K562 (cell line): Measurements from ENCODE around the gene KEL. TPM values are rescaled to one million over a fixed set of nuclear protein-coding genes. Genes with fewer than 3 reads are reported as not detected.

Source experiments
- CBX3 ChIP-seq, 2 experiments: IDR thresholded peaks; 1 replicate in 1 of 2; 2 replicates in 1 of 2; pipeline ENCODE4 v1.6.1; 2012; ENCODE audit warnings: inconsistent platforms in 2 of 2, low read length in 2 of 2, borderline replicate concordance in 1 of 2, control low read depth in 1 of 2
- MAFF ChIP-seq: IDR thresholded peaks from 2 replicates; pipeline ENCODE4 v1.6.1; 2012; ENCODE audit warnings: low read length, improper control_type of control experiment
- NCOA4 ChIP-seq: fragments of 450-650 bp; IDR thresholded peaks from 2 replicates; pipeline ENCODE4 v1.6.1; 2018; ENCODE audit warnings: mild to moderate bottlenecking; ENCODE audit not compliant: partially characterized antibody
- ZNF146 ChIP-seq: IDR thresholded peaks from one replicate; pipeline ENCODE4 v1.6.1; 2018; ENCODE audit warnings: missing compliant biosample characterization; ENCODE audit not compliant: unreplicated experiment
- polyA plus RNA-seq, 8 experiments: library from polyadenylated mRNA; depleted of rRNA in 4 of 8; stranded (reverse) in 5 of 8; unstranded in 3 of 8; fragments of >200 nt; fragmentation: Nextera tagmentation in 2 of 8; fragmentation: Illumina TruSeq in 1 of 8; extraction: Ambion mirVana in 2 of 8; extraction: Trizol in 1 of 8; gene quantifications; 2 replicates each; pipeline versions ENCODE4 v1.2.1 to v1.2.3, GENCODE V29; 2011 to 2014; ENCODE audit warnings: inconsistent platforms in 1 of 8, missing spikeins in 1 of 8
- total RNA-seq, 7 experiments: library from RNA; depleted of rRNA in 6 of 7; stranded (reverse); fragments of >200 nt in 6 of 7; fragmentation: Illumina TruSeq in 2 of 7; extraction: Trizol in 2 of 7; gene quantifications; 2 replicates each; pipeline versions ENCODE4 v1.2.1 to v1.2.3, GENCODE V29; 2011 to 2021; ENCODE audit warnings: low replicate concordance in 1 of 7
- TF ChIP-seq, protein P1 (sequence below): IDR thresholded peaks from 2 replicates; pipeline ENCODE4 v1.6.1; 2011; ENCODE audit warnings: borderline replicate concordance, low read depth, mild to moderate bottlenecking, moderate library complexity, low read length; ENCODE audit not compliant: insufficient read depth, poor library complexity, severe bottlenecking
- TF ChIP-seq, protein P2 (sequence below): fragments of 450-650 bp; IDR thresholded peaks from 2 replicates; pipeline ENCODE4 v1.6.1; 2016; ENCODE audit warnings: mild to moderate bottlenecking, moderate library complexity

KEL gene
- total and polyA plus RNA-seq, 9 of the 15 experiments (the other 6 are each of a cell fraction or from before 2014, with no cell fraction given): 9.0 to 47.4 (median 22.2) TPM

DNA sequence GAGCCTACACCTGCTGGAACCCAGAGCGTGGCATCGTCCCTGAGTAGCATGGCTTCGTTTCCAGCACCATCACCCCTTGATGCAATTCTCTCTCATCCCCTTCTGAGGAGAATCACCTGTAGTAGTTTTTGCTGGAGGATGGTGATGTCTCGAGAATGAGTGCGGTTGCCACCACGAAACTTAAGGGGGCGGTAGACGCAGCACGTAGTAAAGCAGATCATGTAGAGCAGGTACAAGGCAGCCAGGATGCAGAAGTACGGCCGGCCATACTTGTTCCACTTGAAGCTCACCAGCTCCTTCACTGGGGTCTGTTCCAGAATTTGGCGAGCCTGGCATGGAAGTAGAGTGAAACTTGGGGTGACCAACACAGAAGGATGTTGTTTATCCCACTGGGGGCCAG is 36.8 kb downstream of the KEL start (continued):
- TF ChIP-seq, protein P1, sequence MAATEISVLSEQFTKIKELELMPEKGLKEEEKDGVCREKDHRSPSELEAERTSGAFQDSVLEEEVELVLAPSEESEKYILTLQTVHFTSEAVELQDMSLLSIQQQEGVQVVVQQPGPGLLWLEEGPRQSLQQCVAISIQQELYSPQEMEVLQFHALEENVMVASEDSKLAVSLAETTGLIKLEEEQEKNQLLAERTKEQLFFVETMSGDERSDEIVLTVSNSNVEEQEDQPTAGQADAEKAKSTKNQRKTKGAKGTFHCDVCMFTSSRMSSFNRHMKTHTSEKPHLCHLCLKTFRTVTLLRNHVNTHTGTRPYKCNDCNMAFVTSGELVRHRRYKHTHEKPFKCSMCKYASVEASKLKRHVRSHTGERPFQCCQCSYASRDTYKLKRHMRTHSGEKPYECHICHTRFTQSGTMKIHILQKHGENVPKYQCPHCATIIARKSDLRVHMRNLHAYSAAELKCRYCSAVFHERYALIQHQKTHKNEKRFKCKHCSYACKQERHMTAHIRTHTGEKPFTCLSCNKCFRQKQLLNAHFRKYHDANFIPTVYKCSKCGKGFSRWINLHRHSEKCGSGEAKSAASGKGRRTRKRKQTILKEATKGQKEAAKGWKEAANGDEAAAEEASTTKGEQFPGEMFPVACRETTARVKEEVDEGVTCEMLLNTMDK: peak; percentile 82
- TF ChIP-seq ZNF146 (CRISPR knock-in tag) (no peak), CBX3 (IDR thresholded peaks at IDR 0.05; ENCODE audit: borderline replicate concordance in 1 of 2, low read length in 2 of 2) (peak in 1 of 2 experiments; percentile 53; a peak in 1 of 3 replicates), MAFF (no peak), NCOA4 (no peak)
- TF ChIP-seq, protein P2, sequence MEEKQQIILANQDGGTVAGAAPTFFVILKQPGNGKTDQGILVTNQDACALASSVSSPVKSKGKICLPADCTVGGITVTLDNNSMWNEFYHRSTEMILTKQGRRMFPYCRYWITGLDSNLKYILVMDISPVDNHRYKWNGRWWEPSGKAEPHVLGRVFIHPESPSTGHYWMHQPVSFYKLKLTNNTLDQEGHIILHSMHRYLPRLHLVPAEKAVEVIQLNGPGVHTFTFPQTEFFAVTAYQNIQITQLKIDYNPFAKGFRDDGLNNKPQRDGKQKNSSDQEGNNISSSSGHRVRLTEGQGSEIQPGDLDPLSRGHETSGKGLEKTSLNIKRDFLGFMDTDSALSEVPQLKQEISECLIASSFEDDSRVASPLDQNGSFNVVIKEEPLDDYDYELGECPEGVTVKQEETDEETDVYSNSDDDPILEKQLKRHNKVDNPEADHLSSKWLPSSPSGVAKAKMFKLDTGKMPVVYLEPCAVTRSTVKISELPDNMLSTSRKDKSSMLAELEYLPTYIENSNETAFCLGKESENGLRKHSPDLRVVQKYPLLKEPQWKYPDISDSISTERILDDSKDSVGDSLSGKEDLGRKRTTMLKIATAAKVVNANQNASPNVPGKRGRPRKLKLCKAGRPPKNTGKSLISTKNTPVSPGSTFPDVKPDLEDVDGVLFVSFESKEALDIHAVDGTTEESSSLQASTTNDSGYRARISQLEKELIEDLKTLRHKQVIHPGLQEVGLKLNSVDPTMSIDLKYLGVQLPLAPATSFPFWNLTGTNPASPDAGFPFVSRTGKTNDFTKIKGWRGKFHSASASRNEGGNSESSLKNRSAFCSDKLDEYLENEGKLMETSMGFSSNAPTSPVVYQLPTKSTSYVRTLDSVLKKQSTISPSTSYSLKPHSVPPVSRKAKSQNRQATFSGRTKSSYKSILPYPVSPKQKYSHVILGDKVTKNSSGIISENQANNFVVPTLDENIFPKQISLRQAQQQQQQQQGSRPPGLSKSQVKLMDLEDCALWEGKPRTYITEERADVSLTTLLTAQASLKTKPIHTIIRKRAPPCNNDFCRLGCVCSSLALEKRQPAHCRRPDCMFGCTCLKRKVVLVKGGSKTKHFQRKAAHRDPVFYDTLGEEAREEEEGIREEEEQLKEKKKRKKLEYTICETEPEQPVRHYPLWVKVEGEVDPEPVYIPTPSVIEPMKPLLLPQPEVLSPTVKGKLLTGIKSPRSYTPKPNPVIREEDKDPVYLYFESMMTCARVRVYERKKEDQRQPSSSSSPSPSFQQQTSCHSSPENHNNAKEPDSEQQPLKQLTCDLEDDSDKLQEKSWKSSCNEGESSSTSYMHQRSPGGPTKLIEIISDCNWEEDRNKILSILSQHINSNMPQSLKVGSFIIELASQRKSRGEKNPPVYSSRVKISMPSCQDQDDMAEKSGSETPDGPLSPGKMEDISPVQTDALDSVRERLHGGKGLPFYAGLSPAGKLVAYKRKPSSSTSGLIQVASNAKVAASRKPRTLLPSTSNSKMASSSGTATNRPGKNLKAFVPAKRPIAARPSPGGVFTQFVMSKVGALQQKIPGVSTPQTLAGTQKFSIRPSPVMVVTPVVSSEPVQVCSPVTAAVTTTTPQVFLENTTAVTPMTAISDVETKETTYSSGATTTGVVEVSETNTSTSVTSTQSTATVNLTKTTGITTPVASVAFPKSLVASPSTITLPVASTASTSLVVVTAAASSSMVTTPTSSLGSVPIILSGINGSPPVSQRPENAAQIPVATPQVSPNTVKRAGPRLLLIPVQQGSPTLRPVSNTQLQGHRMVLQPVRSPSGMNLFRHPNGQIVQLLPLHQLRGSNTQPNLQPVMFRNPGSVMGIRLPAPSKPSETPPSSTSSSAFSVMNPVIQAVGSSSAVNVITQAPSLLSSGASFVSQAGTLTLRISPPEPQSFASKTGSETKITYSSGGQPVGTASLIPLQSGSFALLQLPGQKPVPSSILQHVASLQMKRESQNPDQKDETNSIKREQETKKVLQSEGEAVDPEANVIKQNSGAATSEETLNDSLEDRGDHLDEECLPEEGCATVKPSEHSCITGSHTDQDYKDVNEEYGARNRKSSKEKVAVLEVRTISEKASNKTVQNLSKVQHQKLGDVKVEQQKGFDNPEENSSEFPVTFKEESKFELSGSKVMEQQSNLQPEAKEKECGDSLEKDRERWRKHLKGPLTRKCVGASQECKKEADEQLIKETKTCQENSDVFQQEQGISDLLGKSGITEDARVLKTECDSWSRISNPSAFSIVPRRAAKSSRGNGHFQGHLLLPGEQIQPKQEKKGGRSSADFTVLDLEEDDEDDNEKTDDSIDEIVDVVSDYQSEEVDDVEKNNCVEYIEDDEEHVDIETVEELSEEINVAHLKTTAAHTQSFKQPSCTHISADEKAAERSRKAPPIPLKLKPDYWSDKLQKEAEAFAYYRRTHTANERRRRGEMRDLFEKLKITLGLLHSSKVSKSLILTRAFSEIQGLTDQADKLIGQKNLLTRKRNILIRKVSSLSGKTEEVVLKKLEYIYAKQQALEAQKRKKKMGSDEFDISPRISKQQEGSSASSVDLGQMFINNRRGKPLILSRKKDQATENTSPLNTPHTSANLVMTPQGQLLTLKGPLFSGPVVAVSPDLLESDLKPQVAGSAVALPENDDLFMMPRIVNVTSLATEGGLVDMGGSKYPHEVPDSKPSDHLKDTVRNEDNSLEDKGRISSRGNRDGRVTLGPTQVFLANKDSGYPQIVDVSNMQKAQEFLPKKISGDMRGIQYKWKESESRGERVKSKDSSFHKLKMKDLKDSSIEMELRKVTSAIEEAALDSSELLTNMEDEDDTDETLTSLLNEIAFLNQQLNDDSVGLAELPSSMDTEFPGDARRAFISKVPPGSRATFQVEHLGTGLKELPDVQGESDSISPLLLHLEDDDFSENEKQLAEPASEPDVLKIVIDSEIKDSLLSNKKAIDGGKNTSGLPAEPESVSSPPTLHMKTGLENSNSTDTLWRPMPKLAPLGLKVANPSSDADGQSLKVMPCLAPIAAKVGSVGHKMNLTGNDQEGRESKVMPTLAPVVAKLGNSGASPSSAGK: peak; percentile 72
